Measurements from ENCODE around the gene CFHR3. TPM values are rescaled to one million over a fixed set of nuclear protein-coding genes. Genes with fewer than 3 reads are reported as not detected.

The CFHR3 gene
- not detected for total RNA-seq (2021; ENCODE audit: unreplicated experiment)
- not detected in 2 replicates for polyA plus RNA-seq (2012)
- not detected for Bru-seq, nascent RNA
- percentile 5 among the genes with signal in this experiment for BruChase-seq, experiment 1, labeled RNA remaining after a 6-hour chase
- not detected for BruChase-seq, experiment 2, labeled RNA remaining after a 2-hour chase
- long read RNA-seq, result 0 reads

- POLR2A ChIA-PET, result no interaction called here
Observed at GRCh38 chr1:196774603-196775002, at the start of gene CFHR3. TSS of gene CFHR3 (plus strand) at chr1:196774840. CDS start at chr1:196774887, 47 bp downstream.

GRCh38 chr1:196732526-196732925, 42.1 kb upstream of the CFHR3 start:
- POLR2A ChIA-PET, result no interaction called here
- no peak overlapping the region for H2AFZ ChIP-seq (ENCODE audit: low read depth, low read length, poor library complexity, severe bottlenecking)
- H3K9ac ChIP-seq (ENCODE audit: low read length), result no peak overlapping the region
- no peaks in the 10 kb centered on the region for H3K79me2 ChIP-seq (ENCODE audit: insufficient read depth, low read length)
- no peaks in the 10 kb centered on the region for H3K9me2 ChIP-seq (ENCODE audit: insufficient read depth)
- BruUV-seq (replicated peaks), result no TSS peak
- no peaks in the 10 kb centered on the region for H3K4me1 ChIP-seq (ENCODE audit: control insufficient read depth in 1 of 2, insufficient read depth in 2 of 2, low read length in 2 of 2)
- CTCF ChIA-PET, result no interaction called here
- ATAC-seq, result peak; percentile 69; the same call in 1 of the 2 replicates
- RAD21 ChIA-PET (ENCODE audit: low non-redundant PET in 1 of 2, low total read pairs in 2 of 2, uncharacterized antibody in 2 of 2, unreplicated experiment in 2 of 2), result no interaction called here
- no peak for DNase-seq (ENCODE audit: low read depth, low spot score)
- no peak overlapping the region for H3K4me2 ChIP-seq (ENCODE audit: low read length)
- intact Hi-C loops (cut with micrococcal nuclease), result no loop called here
- no peaks in the 10 kb centered on the region for H3K9me3 ChIP-seq (ENCODE audit: control insufficient read depth in 1 of 2, insufficient read depth in 1 of 2, low read depth in 1 of 2, low read length in 2 of 2)
- peak in 2 of 3 experiments; percentile 55 to 60; a peak in 4 of 6 replicates for TF ChIP-seq CTCF (IDR thresholded peaks at IDR 0.05 in 2 of 3, conservative IDR thresholded peaks at IDR 0.05 in 1 of 3; ENCODE audit: borderline replicate concordance in 1 of 3, insufficient read depth in 1 of 3, low read depth in 2 of 3, low read length in 2 of 3)
- no peak for TF ChIP-seq ZBTB33 (IDR thresholded peaks at IDR 0.05; ENCODE audit: extremely low read depth, insufficient replicate concordance, low read length)
- TF ChIP-seq ZFX (IDR thresholded peaks at IDR 0.05), result no peak
- no peak for TF ChIP-seq CBX3 (IDR thresholded peaks at IDR 0.05; ENCODE audit: low read depth)
- no peak overlapping the region for H3K4me3 ChIP-seq (replicated peaks in 1 of 2; ENCODE audit: low read depth in 1 of 2, low read length in 2 of 2)
- H3K36me3 ChIP-seq (ENCODE audit: control insufficient read depth in 1 of 2, insufficient read depth in 2 of 2, low read length in 2 of 2), result no peaks in the 10 kb centered on the region
- H3K27me3 ChIP-seq (ENCODE audit: insufficient read depth, low read length), result no peaks in the 10 kb centered on the region
- H3K27ac ChIP-seq (ENCODE audit: low read depth, low read length), result no peak overlapping the region
- no peaks in the 10 kb centered on the region for H4K20me1 ChIP-seq (ENCODE audit: insufficient read depth)

More at GRCh38 chr1:196774603-196775002, at the start of gene CFHR3:
- Histone ChIP-seq H3K9ac (ENCODE audit: low read length) (no peak within 1 kb of the TSS), H3K4me2 (ENCODE audit: low read length) (no peak within 1 kb of the TSS), H3K4me1 (ENCODE audit: control insufficient read depth in 1 of 2, insufficient read depth in 2 of 2, low read length in 2 of 2) (no peaks in the 10 kb centered on the region), H3K4me3 (replicated peaks in 1 of 2; ENCODE audit: low read depth in 1 of 2, low read length in 2 of 2) (no peak within 1 kb of the TSS), H3K9me3 (ENCODE audit: control insufficient read depth in 1 of 2, insufficient read depth in 1 of 2, low read depth in 1 of 2, low read length in 2 of 2) (no peaks in the 10 kb centered on the region), H3K79me2 (ENCODE audit: insufficient read depth, low read length) (no peaks in the 10 kb centered on the region), H3K9me2 (ENCODE audit: insufficient read depth) (no peaks in the 10 kb centered on the region), H3K27me3 (ENCODE audit: insufficient read depth, low read length) (no peaks in the 10 kb centered on the region), H3K27ac (ENCODE audit: low read depth, low read length) (no peak within 1 kb of the TSS), H3K36me3 (ENCODE audit: control insufficient read depth in 1 of 2, insufficient read depth in 2 of 2, low read length in 2 of 2) (no peaks in the 10 kb centered on the region), H4K20me1 (ENCODE audit: insufficient read depth) (no peaks in the 10 kb centered on the region), H2AFZ (ENCODE audit: low read depth, low read length, poor library complexity, severe bottlenecking) (no peak within 1 kb of the TSS)
- intact Hi-C loops (cut with micrococcal nuclease), result no loop called here
- TF ChIP-seq FOSL1 (IDR thresholded peaks at IDR 0.05; ENCODE audit: low read depth), result no peak
- no peak for TF ChIP-seq POLR2A (IDR thresholded peaks at IDR 0.05; ENCODE audit: borderline replicate concordance, extremely low read depth, insufficient read depth, insufficient read length)
- TF ChIP-seq ATF3 (IDR thresholded peaks at IDR 0.05), result no peak
- BruUV-seq (replicated peaks), result no TSS peak
- RAD21 ChIA-PET (ENCODE audit: low non-redundant PET in 1 of 2, low total read pairs in 2 of 2, uncharacterized antibody in 2 of 2, unreplicated experiment in 2 of 2), result no interaction called here
- ATAC-seq (no peak), DNase-seq (ENCODE audit: low read depth, low spot score) (no peak)
- CTCF ChIA-PET, result no interaction called here
